ENCODE data around the gene S100A12.

Gene S100A12

GRCh38 chr1:153336650-153337049 lies 38.8 kb downstream of the S100A12 start:
- FAIRE-seq (no peak), DNase-seq (ENCODE audit: low spot score) (no peak)

- FAIRE-seq (no peak), DNase-seq (ENCODE audit: low spot score) (no peak)
Observed at GRCh38 chr1:153333902-153334301, 41.5 kb downstream of the S100A12 start.

GRCh38 chr1:153324912-153325311 lies 50.5 kb downstream of the S100A12 start:
- FAIRE-seq (no peak), DNase-seq (ENCODE audit: low spot score) (no peak)
